ENCODE results near the gene SLC25A15.

Gene SLC25A15

DNA sequence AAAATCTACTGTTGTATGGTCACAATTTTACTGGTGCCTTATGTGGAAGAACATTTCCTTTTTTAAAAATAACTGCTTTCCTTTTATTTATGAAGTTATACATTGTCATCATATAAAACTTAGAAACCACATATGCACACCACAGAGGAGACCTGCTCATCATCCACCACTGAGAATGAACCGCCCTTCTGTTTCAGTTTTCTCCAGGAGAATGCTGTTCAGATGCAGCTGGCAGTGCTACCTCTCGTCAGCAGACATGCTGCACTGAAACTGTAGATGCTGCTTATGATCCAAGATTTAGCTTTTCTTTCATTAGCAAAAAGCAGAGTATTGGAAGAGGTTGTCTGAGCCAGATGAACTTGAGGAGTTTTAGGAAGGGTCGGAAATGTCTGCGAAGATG, 10.1 kb downstream of the SLC25A15 start:
- Histone ChIP-seq H3F3A (ENCODE audit: insufficient read depth, low read length) (no peaks in the 10 kb centered on the region), H3K4me1 (ENCODE audit: insufficient read depth, low read length, severe bottlenecking) (no peaks in the 10 kb centered on the region), H3K9me3 (ENCODE audit: low read length) (no peaks in the 10 kb centered on the region), H3K27ac (ENCODE audit: low read depth, low read length, poor library complexity, severe bottlenecking) (no peak overlapping the region), H3K4me2 (ENCODE audit: low read length) (no peak overlapping the region), H2AFZ (ENCODE audit: low read length) (no peak overlapping the region), H3K27me3 (ENCODE audit: insufficient read depth, low read length) (no peaks in the 10 kb centered on the region), H3K9me2 (ENCODE audit: low read depth, low read length) (no peaks in the 10 kb centered on the region), H3K9ac (ENCODE audit: low read length) (no peak overlapping the region), H3K36me3 (ENCODE audit: insufficient read depth, low read length) (peaks cover 51% of the 10 kb centered on the region), H3K4me3 (ENCODE audit: low read depth, low read length, poor library complexity, severe bottlenecking) (no peak overlapping the region), H3K79me2 (ENCODE audit: insufficient read depth, low read length) (no peaks in the 10 kb centered on the region), H4K20me1 (ENCODE audit: insufficient read depth, low read length) (no peaks in the 10 kb centered on the region)
- TF ChIP-seq EZH2 (IDR thresholded peaks at IDR 0.05; ENCODE audit: borderline replicate concordance, low read length) (no peak), CTCF (IDR thresholded peaks at IDR 0.05; ENCODE audit: low read length) (no peak)

DNA sequence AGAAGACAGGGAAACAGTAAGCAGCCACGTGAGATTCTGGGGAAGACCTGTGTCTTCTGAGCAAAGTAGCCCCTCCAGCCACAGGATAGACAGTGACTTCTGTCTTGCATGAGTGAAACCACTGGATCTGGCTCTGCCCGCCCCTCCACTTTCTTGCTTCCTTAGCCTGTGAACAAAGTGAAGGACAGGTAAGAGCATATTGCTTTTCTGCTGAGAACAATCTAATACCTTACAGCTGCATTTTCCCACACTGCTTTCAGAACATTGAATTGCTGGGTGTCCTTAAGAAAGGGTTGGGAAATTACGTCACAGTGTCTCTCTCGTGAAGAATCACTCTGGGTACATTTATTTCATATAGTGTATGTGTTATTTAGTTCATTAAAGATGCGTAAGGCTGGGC, 11.1 kb downstream of the SLC25A15 start:
- H3K27ac ChIP-seq (ENCODE audit: low read depth, low read length, poor library complexity, severe bottlenecking), result no peak overlapping the region
- H3K9me3 ChIP-seq (ENCODE audit: low read length), result no peaks in the 10 kb centered on the region
- H3K4me2 ChIP-seq (ENCODE audit: low read length), result no peak overlapping the region
- no peaks in the 10 kb centered on the region for H3K27me3 ChIP-seq (ENCODE audit: insufficient read depth, low read length)
- H3K4me1 ChIP-seq (ENCODE audit: insufficient read depth, low read length, severe bottlenecking), result no peaks in the 10 kb centered on the region
- TF ChIP-seq EZH2 (IDR thresholded peaks at IDR 0.05; ENCODE audit: borderline replicate concordance, low read length) (no peak), CTCF (IDR thresholded peaks at IDR 0.05; ENCODE audit: low read length) (no peak)
- H3F3A ChIP-seq (ENCODE audit: insufficient read depth, low read length), result no peaks in the 10 kb centered on the region
- no peaks in the 10 kb centered on the region for H3K9me2 ChIP-seq (ENCODE audit: low read depth, low read length)
- H3K79me2 ChIP-seq (ENCODE audit: insufficient read depth, low read length), result no peaks in the 10 kb centered on the region
- H4K20me1 ChIP-seq (ENCODE audit: insufficient read depth, low read length), result no peaks in the 10 kb centered on the region
- H3K4me3 ChIP-seq (ENCODE audit: low read depth, low read length, poor library complexity, severe bottlenecking), result no peak overlapping the region
- H3K9ac ChIP-seq (ENCODE audit: low read length), result no peak overlapping the region
- peaks cover 55% of the 10 kb centered on the region for H3K36me3 ChIP-seq (ENCODE audit: insufficient read depth, low read length)
- H2AFZ ChIP-seq (ENCODE audit: low read length), result no peak overlapping the region

DNA sequence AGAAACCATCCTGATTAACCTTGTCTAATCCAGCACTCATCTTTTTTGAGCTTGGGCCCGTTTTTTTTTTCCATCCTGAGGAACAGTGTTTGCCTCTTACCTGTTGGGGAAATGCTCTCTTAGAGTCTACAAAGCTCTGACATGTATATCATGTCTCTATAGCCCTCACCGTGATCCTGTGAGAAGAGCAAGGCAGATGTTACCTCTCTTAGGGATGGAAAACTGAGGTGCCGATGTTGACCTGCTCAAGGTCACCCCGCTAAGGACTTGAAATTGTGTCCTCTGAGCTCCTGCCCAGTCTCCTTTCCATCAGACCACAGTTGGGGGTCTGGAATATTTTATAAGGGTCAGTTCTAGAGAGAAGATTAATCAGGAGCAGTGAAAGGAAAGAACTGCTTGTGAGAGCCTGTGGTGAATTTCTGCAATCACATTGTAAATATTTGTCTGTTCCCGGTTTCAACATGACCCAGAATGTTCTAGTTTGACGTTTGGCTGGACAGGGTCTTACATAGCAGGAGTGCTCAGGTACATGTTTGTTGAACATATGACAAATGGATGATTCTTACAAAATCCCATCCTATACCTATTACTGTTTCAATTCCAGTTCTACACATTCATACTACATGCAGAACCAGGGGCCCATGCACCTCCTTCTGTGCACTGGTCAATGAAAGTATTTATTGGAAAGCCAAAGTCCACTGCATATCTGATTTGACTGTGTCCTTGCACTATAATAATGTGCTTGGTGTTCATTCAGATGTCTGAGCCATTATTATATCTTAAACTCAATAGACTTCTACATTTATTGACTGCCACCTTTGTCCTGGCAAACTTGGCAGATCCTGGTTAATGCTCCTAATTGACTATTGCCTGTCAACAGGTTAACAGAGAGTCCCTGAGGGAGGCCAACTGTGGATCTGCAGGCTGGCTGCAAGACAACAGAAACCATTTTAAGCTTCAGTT, 12.1 kb downstream of the SLC25A15 start:
- Histone ChIP-seq H3K9me2 (ENCODE audit: low read depth, low read length) (no peaks in the 10 kb centered on the region), H3K9ac (ENCODE audit: low read length) (no peak overlapping the region), H3K9me3 (ENCODE audit: low read length) (no peaks in the 10 kb centered on the region), H3K79me2 (ENCODE audit: insufficient read depth, low read length) (no peaks in the 10 kb centered on the region), H3K27ac (ENCODE audit: low read depth, low read length, poor library complexity, severe bottlenecking) (no peak overlapping the region), H3K4me3 (ENCODE audit: low read depth, low read length, poor library complexity, severe bottlenecking) (no peak overlapping the region), H3K4me1 (ENCODE audit: insufficient read depth, low read length, severe bottlenecking) (no peaks in the 10 kb centered on the region), H4K20me1 (ENCODE audit: insufficient read depth, low read length) (no peaks in the 10 kb centered on the region), H3F3A (ENCODE audit: insufficient read depth, low read length) (no peaks in the 10 kb centered on the region), H3K36me3 (ENCODE audit: insufficient read depth, low read length) (peaks cover 53% of the 10 kb centered on the region), H3K4me2 (ENCODE audit: low read length) (no peak overlapping the region), H3K27me3 (ENCODE audit: insufficient read depth, low read length) (no peaks in the 10 kb centered on the region), H2AFZ (ENCODE audit: low read length) (no peak overlapping the region)
- TF ChIP-seq CTCF (IDR thresholded peaks at IDR 0.05; ENCODE audit: low read length) (no peak), EZH2 (IDR thresholded peaks at IDR 0.05; ENCODE audit: borderline replicate concordance, low read length) (no peak)
